Right lung (tissue), 5 donors: ENCODE data around the gene FRK. TPM values are rescaled to one million over a fixed set of nuclear protein-coding genes. Genes with fewer than 3 reads are reported as not detected.
"Not testable (repeated sequence)": the region's sequence is repeated elsewhere in the genome, so short reads cannot be mapped to it uniquely, and the experiment has no call there.

Experiments used
- DNase-seq, 2 donors: peaks; one replicate each; pipeline ENCODE4 v3.0.0-alpha.2; 2013
- polyA plus RNA-seq, 5 donors: library from polyadenylated mRNA; unstranded; fragments of 120-200 nt; gene quantifications; one replicate each; pipeline versions ENCODE4 v1.2.1 to v1.2.3, GENCODE V29; 2013; ENCODE audit warnings: inconsistent platforms in 1 of 5, low replicate concordance in 1 of 5; ENCODE audit not compliant: insufficient read length in 5 of 5, insufficient read depth in 1 of 5

Gene FRK
- polyA plus RNA-seq, 5 donors, result 2.4 to 4.8 (median 4.4) TPM

GRCh38 chr6:115945812-115946211 lies 114.9 kb downstream of the FRK start:
- DNase-seq, result no peak

DNA sequence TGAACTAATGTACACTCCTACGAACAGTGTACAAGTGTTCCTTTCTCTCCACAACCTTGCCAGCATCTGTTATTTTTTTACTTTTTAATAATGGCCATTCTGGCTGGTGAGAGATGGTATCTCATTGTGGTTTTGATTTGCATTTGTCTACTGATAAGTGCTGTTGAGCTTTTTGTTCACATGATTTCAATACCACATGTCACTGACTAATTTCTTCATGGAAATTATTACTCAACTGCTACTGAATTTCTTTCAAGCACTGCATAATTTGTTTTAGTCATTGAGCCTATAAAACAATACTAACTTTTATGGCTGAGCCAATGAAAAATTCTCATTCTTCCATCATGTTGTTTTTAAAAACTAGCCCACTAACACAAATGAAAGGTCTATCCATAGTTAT lies 115.4 kb downstream of the FRK start:
- DNase-seq, result no peak

- not testable (repeated sequence) for DNase-seq
Measured at GRCh38 chr6:115944829-115945228, 115.9 kb downstream of the FRK start.

- not testable (repeated sequence) for DNase-seq
Measured at GRCh38 chr6:115937502-115937901, 123.2 kb downstream of the FRK start.

DNA sequence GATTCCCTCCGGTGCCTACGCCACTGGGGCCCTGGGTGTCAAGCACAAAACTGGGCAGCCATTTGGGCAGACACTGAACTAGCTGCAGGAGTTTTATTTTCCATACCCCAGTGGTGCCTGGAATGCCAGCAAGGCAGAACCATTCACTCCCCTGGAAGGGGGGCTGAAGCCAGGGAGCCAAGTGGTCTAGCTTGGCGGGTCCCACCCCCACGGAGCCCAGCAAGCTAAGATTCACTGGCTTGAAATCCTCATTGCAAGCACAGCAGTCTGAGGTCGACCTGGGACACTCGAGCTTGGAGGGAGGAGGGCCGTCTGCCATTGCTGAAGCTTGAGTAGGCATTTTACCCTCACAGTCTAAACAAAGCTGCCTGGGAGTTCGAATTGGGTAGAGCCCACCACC lies 125.3 kb downstream of the FRK start:
- DNase-seq, result no peak

DNA sequence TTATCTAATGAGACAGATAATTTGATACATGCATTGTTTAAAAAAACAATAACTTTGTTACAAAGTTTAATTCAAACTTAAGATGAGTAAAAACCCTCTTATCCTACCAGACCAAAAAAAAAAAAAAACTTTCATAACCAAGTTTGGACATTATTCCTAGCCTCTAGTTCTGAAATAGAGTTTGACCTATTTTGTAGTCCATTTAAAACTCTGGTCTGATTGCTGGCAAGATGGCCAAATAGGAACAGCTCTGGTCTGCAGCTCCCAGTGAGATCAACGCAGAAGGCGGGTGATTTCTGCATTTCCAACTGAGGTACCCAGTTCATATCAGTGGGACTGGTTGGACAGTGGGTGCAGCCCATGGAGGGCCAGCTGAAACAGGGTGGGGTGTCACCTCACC lies 125.9 kb downstream of the FRK start:
- DNase-seq, result no peak

DNA sequence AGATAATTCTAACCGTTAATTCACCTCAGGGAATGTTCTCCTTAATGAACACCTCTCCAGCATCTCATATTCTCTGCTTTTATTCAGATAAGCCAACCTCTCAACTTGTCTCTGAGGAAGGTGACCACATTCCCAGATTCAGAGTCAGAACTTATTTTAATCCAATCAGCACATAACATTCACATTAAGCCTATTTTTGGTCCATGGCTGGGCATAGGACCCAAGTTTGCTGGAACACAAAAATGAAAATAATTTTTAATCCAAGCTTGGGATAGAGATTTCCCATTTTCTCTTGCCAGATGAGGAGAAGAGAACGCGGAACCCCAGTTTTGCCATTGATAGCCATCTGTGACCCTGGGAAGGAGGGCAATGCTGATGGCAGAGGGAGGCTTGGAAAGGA lies 126.5 kb downstream of the FRK start:
- DNase-seq, result no peak

GRCh38 chr6:115932481-115932880 lies 128.2 kb downstream of the FRK start:
- DNase-seq, result no peak

GRCh38 chr6:115928000-115928399 lies 132.7 kb downstream of the FRK start:
- DNase-seq, result not testable (repeated sequence)

DNA sequence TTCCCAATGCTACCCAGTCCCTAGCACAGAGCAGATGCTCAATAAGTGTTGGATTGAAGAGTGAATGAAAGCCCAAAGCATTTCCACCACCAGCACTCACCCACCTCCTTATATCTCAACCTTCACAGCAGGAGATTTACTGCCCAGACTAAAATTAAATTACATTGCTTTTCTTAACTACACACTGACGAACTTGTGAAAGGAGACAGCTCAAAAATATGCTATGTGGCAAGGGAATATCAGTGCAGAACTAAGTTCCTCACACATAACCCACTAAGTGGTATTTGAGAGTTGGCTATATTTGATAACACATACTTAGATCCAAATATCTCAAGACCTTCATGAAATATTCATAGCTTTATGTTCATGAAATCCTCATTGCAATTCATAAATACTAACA lies 137.7 kb downstream of the FRK start:
- DNase-seq, result no peak

DNA sequence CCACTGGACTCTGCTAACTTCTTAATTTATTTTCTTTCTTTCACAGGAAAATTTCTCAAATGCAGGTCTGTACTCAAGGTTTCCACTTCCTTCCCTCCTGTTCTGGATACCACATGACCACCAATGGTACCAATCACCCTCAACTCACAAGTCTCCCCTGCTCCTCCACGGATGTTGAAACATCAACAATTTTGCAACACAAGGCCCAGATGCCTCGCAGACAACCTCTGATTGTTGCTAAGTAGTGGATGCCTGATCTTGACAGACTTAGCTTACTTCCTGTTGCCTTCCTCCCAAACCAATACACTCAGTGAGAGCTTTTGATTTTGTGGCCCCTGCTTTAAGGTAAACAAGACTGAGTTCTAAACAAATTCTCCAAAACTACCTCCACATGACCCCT lies 146.6 kb downstream of the FRK start:
- no peak for DNase-seq

GRCh38 chr6:115909923-115910546 lies 150.7 kb downstream of the FRK start:
- no peak for DNase-seq

GRCh38 chr6:115908906-115909559 lies 151.7 kb downstream of the FRK start:
- no peak for DNase-seq

DNA sequence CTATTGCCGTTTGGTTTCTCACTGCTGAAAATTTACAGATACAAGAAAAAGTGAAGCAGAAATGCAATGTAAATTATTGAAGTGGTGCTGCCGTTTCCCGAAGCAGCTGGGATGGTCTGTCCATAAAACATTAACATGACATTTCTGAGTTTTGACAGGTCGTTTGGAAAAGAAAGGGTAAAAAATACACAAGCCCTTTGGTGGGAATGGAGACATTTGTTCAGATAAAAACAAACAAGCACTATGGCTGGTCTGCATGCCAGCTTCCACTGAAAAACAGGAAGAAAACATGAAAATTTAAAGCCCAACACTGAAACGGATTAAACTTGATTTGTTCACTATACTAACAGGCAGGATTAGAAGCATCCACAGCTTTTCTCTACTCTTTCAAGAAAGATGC lies 155.2 kb downstream of the FRK start:
- DNase-seq, result no peak

DNA sequence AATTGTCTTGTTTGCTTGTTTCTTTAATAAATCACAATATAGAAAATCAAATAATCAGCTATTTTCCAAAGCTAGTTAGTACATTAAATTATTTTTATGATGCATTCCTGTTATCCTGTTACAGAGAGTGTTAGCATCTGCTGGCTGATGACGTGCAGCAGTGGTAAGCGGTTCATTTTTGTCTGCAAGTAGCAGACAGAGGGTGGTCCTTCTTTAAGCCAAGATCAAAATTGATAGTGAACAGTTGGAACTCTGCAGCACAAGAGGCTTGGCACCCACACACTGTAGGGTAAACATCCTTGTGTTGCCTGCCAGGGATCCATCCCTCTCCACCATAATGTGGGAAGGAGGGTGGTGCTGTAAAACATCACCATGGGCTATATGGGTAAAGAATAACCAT lies 158.3 kb downstream of the FRK start:
- peak; percentile 63 for DNase-seq

DNA sequence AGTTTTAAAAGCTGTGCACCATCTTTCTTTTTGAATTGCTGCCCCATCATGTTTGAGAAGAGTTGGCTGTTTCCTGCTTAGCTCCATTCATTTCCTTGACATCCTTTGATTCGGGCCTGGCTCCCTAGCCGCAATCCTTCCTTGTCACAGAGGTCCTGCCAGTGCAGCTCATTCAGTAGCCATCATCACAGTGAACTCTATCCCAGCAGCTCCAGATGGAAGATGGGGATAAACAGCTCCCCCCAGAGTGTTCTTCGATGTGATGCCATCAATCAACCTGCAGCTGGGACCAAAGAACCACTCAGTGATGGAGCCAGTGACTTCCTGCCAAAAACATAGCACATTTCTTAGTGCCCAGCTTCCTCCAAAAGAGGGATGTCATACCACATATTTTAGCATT lies 158.8 kb downstream of the FRK start:
- peak; percentile 61 to 65 for DNase-seq

DNA sequence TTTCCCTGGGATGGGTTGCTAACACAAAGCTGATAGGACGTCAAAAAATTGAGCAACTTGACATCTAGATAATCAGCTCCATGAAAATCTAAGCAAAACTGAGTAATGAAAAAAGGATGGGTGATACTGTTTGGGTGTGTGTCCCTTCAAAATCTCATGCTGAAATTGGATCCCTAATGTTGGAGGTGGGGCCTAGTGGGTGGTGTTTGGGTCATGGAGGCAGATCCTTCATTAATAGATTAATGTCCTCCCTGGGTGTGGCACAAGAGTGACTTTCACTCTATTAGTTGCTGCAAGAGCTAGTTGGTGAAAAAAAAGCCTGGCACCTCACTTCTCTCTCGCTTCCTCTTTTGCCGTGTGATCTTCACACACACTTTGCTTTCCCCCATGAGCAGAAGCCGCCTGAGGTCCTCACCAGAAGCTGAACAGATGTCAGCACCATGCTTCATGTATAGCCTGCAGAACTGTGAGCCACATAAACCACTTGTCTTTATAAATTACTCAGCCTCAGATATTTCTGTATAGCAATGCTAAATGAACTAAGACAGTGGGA lies 160.9 kb downstream of the FRK start:
- DNase-seq, result no peak

GRCh38 chr6:115898246-115898645 lies 162.4 kb downstream of the FRK start:
- no peak for DNase-seq

DNA sequence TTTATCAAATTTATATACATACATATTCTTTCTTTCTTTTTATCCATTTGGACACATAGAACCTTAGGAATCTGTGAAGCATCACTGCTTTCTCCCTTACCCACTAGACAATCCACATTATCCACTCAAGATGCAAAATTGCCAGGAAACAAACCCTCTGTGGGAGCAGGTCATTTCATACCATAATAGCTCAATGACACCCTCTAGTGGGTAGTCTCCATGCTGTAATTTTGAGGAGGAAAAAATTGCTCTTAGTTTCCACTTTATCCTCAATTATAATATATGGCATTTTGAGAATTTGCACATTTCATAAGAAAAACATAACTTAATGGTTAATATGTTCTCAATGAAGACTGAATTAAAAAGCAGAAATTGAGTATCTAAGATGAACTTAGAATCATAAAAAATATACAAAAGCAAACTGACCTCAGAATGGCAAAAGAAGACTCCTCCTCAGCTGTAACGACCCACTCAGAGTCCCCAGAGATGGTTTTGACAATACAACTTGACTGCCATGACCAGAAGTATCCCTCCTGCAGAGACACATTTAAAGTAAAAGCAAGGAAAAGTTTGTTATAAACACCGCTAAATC lies 164.1 kb downstream of the FRK start:
- peak; percentile 4 to 40 for DNase-seq

GRCh38 chr6:115894426-115894992 lies 166.2 kb downstream of the FRK start:
- no peak for DNase-seq

DNA sequence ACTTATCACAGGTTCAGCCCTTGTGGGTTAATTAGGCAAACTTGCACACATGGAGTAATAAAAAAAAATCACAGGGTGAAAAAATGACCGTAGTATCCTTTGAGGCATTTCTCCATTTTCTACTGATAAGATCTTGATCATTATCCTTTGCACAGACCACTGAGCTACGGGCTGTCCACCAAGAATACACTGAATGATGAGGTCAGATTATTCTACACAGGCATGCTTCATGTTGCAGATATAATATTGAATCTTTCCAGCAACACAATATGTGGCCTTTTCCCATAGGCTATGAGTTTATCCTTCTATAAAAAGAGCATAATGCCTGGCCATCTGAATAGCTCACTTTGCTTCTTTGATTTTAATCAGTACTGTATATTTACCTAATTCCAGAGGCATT lies 168.9 kb downstream of the FRK start:
- DNase-seq, result no peak

GRCh38 chr6:115891111-115891669 lies 169.5 kb downstream of the FRK start:
- no peak for DNase-seq

GRCh38 chr6:115890238-115890637 lies 170.5 kb downstream of the FRK start:
- no peak for DNase-seq
